GM10847 (cell line): ENCODE measurements around the gene DNER.

Experiments used
- POLR2A ChIP-seq: IDR thresholded peaks from 2 replicates; pipeline ENCODE4 v1.6.1; 2011; ENCODE audit not compliant: insufficient read length; ENCODE audit errors: extremely low read depth

Gene DNER

GRCh38 chr2:229520691-229521096 lies 193.7 kb downstream of the DNER start:
- TF ChIP-seq POLR2A = no peak

GRCh38 chr2:229519655-229520430 lies 194.5 kb downstream of the DNER start:
- no peak for TF ChIP-seq POLR2A

- no peak for TF ChIP-seq POLR2A
These were observed 200.0 kb downstream of the DNER start for GRCh38 chr2:229514273-229514895.

GRCh38 chr2:229511524-229511923 lies 202.8 kb downstream of the DNER start:
- no peak for TF ChIP-seq POLR2A

GRCh38 chr2:229501051-229501794 lies 213.1 kb downstream of the DNER start:
- no peak for TF ChIP-seq POLR2A

GRCh38 chr2:229492034-229492433 lies 222.3 kb downstream of the DNER start:
- TF ChIP-seq POLR2A = no peak

GRCh38 chr2:229490167-229490566 lies 224.2 kb downstream of the DNER start:
- no peak for TF ChIP-seq POLR2A

GRCh38 chr2:229489016-229489415 lies 225.3 kb downstream of the DNER start:
- TF ChIP-seq POLR2A = no peak

GRCh38 chr2:229488232-229488631 lies 226.1 kb downstream of the DNER start:
- no peak for TF ChIP-seq POLR2A

GRCh38 chr2:229486673-229487072 lies 227.7 kb downstream of the DNER start:
- no peak for TF ChIP-seq POLR2A

- no peak for TF ChIP-seq POLR2A
These were observed 228.5 kb downstream of the DNER start for GRCh38 chr2:229485857-229486256.

- TF ChIP-seq POLR2A = no peak
These were observed 237.0 kb downstream of the DNER start for GRCh38 chr2:229477269-229477755.

- TF ChIP-seq POLR2A = no peak
These were observed 238.6 kb downstream of the DNER start for GRCh38 chr2:229475778-229476177.

GRCh38 chr2:229474125-229474524 lies 240.2 kb downstream of the DNER start:
- TF ChIP-seq POLR2A = no peak

GRCh38 chr2:229470781-229471180 lies 243.6 kb downstream of the DNER start:
- no peak for TF ChIP-seq POLR2A

GRCh38 chr2:229467783-229468182 lies 246.6 kb downstream of the DNER start:
- TF ChIP-seq POLR2A = no peak
